HEK293 (cell line): ENCODE results near the gene LYPLA2.

Experiments
- CTCF ChIA-PET: fragments of 350-600 bp; formaldehyde crosslinking; extraction: SDS; loops from one replicate; lab custom pipeline; 2021; ENCODE audit warnings: antibody characterized with exemption; lab: Yijun Ruan, JAX
- POLR2A ChIA-PET: fragments of 300-600 bp; formaldehyde crosslinking; extraction: SDS; loops from one replicate; lab custom pipeline; 2020; ENCODE audit warnings: antibody characterized with exemption, inconsistent platforms; lab: Yijun Ruan, JAX
- H3K27ac ChIP-seq: fragments of 200-500 bp; sonication (Bioruptor generic); 2 replicates; pipeline ENCODE4 v1.5.1; 2014; ENCODE audit warnings: low read depth, low read length, control low read depth, inconsistent platforms; ENCODE audit errors: extremely low read depth
- H3K36me3 ChIP-seq, 2 experiments: fragments of 200-500 bp in 1 of 2; sonication (Bioruptor generic) in 1 of 2; 1 replicate in 1 of 2; 2 replicates in 1 of 2; pipeline ENCODE4 v1.5.1; 2014 to 2017; ENCODE audit warnings: inconsistent platforms in 2 of 2, low read length in 2 of 2; ENCODE audit not compliant: control insufficient read depth in 2 of 2, insufficient read depth in 1 of 2
- H3K4me1 ChIP-seq: fragments of 200-500 bp; sonication (Bioruptor generic); 2 replicates; pipeline ENCODE4 v1.5.1; 2014; ENCODE audit warnings: mild to moderate bottlenecking, low read length, inconsistent platforms; ENCODE audit not compliant: control insufficient read depth, insufficient read depth
- H3K4me3 ChIP-seq: 2 replicates; pipeline ENCODE4 v1.5.1; 2011; ENCODE audit warnings: low read depth, mild to moderate bottlenecking, control low read depth, low read length, moderate library complexity
- H3K9me3 ChIP-seq: fragments of 200-500 bp; sonication (Bioruptor generic); 2 replicates; pipeline ENCODE4 v1.5.1; 2014; ENCODE audit warnings: low read depth, low read length, inconsistent platforms; ENCODE audit not compliant: control insufficient read depth, insufficient read depth
- CTCF ChIP-seq: fragments of 450-650 bp; formaldehyde crosslinking; IDR thresholded peaks from 2 replicates; pipeline ENCODE4 v1.5.1; 2016; ENCODE audit warnings: missing biosample characterization, missing genetic modification characterization
- KLF1 ChIP-seq: fragments of 450-650 bp; formaldehyde crosslinking; IDR thresholded peaks from 2 replicates; pipeline ENCODE4 v1.5.1; 2016; ENCODE audit warnings: missing biosample characterization, missing genetic modification characterization
- KLF8 ChIP-seq: fragments of 450-650 bp; formaldehyde crosslinking; IDR thresholded peaks from 2 replicates; pipeline ENCODE4 v1.5.1; 2016; ENCODE audit warnings: missing biosample characterization, missing genetic modification characterization
- PRDM10 ChIP-seq: fragments of 450-650 bp; formaldehyde crosslinking; IDR thresholded peaks from 2 replicates; pipeline ENCODE4 v1.5.1; 2016; ENCODE audit warnings: missing biosample characterization, missing genetic modification characterization
- RBAK ChIP-seq: fragments of 450-650 bp; formaldehyde crosslinking; IDR thresholded peaks from 2 replicates; pipeline ENCODE4 v1.5.1; 2016; ENCODE audit warnings: missing biosample characterization, missing genetic modification characterization
- SCRT2 ChIP-seq: fragments of 450-650 bp; formaldehyde crosslinking; IDR thresholded peaks from 2 replicates; pipeline ENCODE4 v1.5.1; 2016; ENCODE audit warnings: missing biosample characterization, missing genetic modification characterization
- ZNF132 ChIP-seq: fragments of 450-650 bp; formaldehyde crosslinking; IDR thresholded peaks from 2 replicates; pipeline ENCODE4 v1.5.1; 2017; ENCODE audit warnings: missing biosample characterization, missing genetic modification characterization, borderline replicate concordance
- ZNF19 ChIP-seq: fragments of 450-650 bp; formaldehyde crosslinking; IDR thresholded peaks from 2 replicates; pipeline ENCODE4; 2016; ENCODE audit warnings: missing biosample characterization, missing genetic modification characterization, low read depth
- ZNF830 ChIP-seq: fragments of 450-650 bp; IDR thresholded peaks from 2 replicates; pipeline ENCODE4 v1.5.0; 2018; ENCODE audit warnings: missing biosample characterization, missing genetic modification characterization, low read depth, mild to moderate bottlenecking, moderate library complexity

Gene LYPLA2

GRCh38 chr1:23803674-23804073, 12.7 kb downstream of the LYPLA2 start (continued):
- no peak for TF ChIP-seq ZNF132 (tag by site-specific recombination)

GRCh38 chr1:23804183-23804835, 13.4 kb downstream of the LYPLA2 start:
- peaks cover 3% of the 10 kb centered on the region; the same call in 1 of the 2 replicates for H3K4me1 ChIP-seq
- H3K9me3 ChIP-seq, result no peaks in the 10 kb centered on the region
- H3K27ac ChIP-seq, result no peak overlapping the region
- H3K36me3 ChIP-seq, result peaks cover 0 to 52% of the 10 kb centered on the region in 2 experiments; a peak in 1 of 3 replicates
- TF ChIP-seq CTCF (peak; percentile 38; the same call in 1 of the 2 replicates), RBAK (tag by site-specific recombination) (no peak), ZNF19 (no peak)
- ChIA-PET POLR2A (no interaction called here), CTCF (interaction anchor here (3.9 kb wide), 1 partner anchor 113 kb away, joined by 16 read pairs; no protein-coding TSS in a partner anchor)
- no peak overlapping the region for H3K4me3 ChIP-seq

GRCh38 chr1:23805025-23805424, 14.1 kb downstream of the LYPLA2 start:
- H3K4me1 ChIP-seq, result peaks cover 3% of the 10 kb centered on the region; the same call in 1 of the 2 replicates
- H3K27ac ChIP-seq, result no peak overlapping the region
- POLR2A ChIA-PET, result no interaction called here
- TF ChIP-seq ZNF830 (tag by site-specific recombination) (no peak), SCRT2 (tag by site-specific recombination) (peak; percentile 75)
- no peak overlapping the region for H3K4me3 ChIP-seq
- H3K36me3 ChIP-seq, result peaks cover 0 to 52% of the 10 kb centered on the region in 2 experiments; a peak in 1 of 3 replicates
- H3K9me3 ChIP-seq, result no peaks in the 10 kb centered on the region
- CTCF ChIA-PET, result interaction anchor here (0.6 to 3.9 kb wide), 6 partner anchors 33 to 312 kb away, joined by 3 to 16 read pairs (median 3); no protein-coding TSS in a partner anchor

- Histone ChIP-seq H3K4me3 (no peak overlapping the region), H3K9me3 (no peaks in the 10 kb centered on the region), H3K4me1 (peaks cover 2% of the 10 kb centered on the region; the same call in 1 of the 2 replicates), H3K36me3 (peaks cover 0 to 53% of the 10 kb centered on the region in 2 experiments; a peak in 1 of 3 replicates), H3K27ac (no peak overlapping the region)
- ChIA-PET POLR2A (interaction anchor here (1.5 kb wide), 1 partner anchor 19 kb away, joined by 4 read pairs; the partner anchor contains the start of gene HMGCL), CTCF (interaction anchor here (1.2 to 3.9 kb wide), 2 partner anchors 11 to 111 kb away, joined by 3 to 16 read pairs; no protein-coding TSS in a partner anchor)
- TF ChIP-seq KLF8 (tag by site-specific recombination) (no peak), ZNF132 (tag by site-specific recombination) (no peak)
Measured at GRCh38 chr1:23806280-23806679, 15.3 kb downstream of the LYPLA2 start.

GRCh38 chr1:23807453-23807852, 16.5 kb downstream of the LYPLA2 start:
- Histone ChIP-seq H3K4me1 (no peaks in the 10 kb centered on the region), H3K36me3 (peaks cover 0 to 58% of the 10 kb centered on the region in 2 experiments; a peak in 1 of 3 replicates), H3K4me3 (no peak overlapping the region), H3K27ac (no peak overlapping the region), H3K9me3 (no peaks in the 10 kb centered on the region)
- ChIA-PET CTCF (interaction anchor here (0.6 to 3.9 kb wide), 4 partner anchors 62 to 190 kb away, joined by 3 to 16 read pairs (median 4); no protein-coding TSS in a partner anchor), POLR2A (interaction anchor here (0.6 to 1.5 kb wide), 4 partner anchors 8 to 18 kb away, joined by 3 to 6 read pairs (median 4); partner anchors contain the start of genes HMGCL and LYPLA2)
- no peak for TF ChIP-seq KLF1 (tag by site-specific recombination)
- 0 out of 2 replicates have a peak, but pooled peaks have one; percentile 13 for TF ChIP-seq PRDM10 (tag by site-specific recombination)
